MM.1S (cell line): ENCODE results near the gene TTI1.

Source experiments
- CTCF ChIP-seq: fragments of 300-600 bp; sonication (generic); IDR thresholded peaks from 2 replicates; pipeline ENCODE4 v1.5.1; 2016; ENCODE audit warnings: antibody characterized with exemption, low read length, mixed read lengths
- EZH2 ChIP-seq: fragments of 300-600 bp; sonication (generic); optimal IDR thresholded peaks from 2 replicates; pipeline ENCODE3; 2017; ENCODE audit warnings: low read depth, mild to moderate bottlenecking, antibody characterized with exemption, low read length, mixed read lengths
- EZH2phosphoT487 ChIP-seq: fragments of 300-600 bp; sonication (generic); IDR thresholded peaks from 2 replicates; pipeline ENCODE4 v1.6.1; 2018; ENCODE audit warnings: antibody characterized with exemption, low read length

GRCh38 chr20:37994512-37994911 lies 38.7 kb downstream of the TTI1 start:
- no peak for TF ChIP-seq EZH2phosphoT487
- no peak for TF ChIP-seq CTCF
- TF ChIP-seq EZH2, result no peak
